GM18505 (cell line): ENCODE data around the gene CNPY1.

ENCODE experiments used
- ATAC-seq: cut with Tn5 transposase; IDR thresholded peaks from one replicate; pipeline ENCODE4 v1.9.1; 2021; ENCODE audit not compliant: unreplicated experiment
- POLR2A ChIP-seq: IDR thresholded peaks from 4 replicates; pipeline ENCODE4 v1.6.1; 2011; ENCODE audit warnings: borderline replicate concordance; ENCODE audit not compliant: insufficient read depth, insufficient read length; ENCODE audit errors: extremely low read depth

The CNPY1 gene

DNA sequence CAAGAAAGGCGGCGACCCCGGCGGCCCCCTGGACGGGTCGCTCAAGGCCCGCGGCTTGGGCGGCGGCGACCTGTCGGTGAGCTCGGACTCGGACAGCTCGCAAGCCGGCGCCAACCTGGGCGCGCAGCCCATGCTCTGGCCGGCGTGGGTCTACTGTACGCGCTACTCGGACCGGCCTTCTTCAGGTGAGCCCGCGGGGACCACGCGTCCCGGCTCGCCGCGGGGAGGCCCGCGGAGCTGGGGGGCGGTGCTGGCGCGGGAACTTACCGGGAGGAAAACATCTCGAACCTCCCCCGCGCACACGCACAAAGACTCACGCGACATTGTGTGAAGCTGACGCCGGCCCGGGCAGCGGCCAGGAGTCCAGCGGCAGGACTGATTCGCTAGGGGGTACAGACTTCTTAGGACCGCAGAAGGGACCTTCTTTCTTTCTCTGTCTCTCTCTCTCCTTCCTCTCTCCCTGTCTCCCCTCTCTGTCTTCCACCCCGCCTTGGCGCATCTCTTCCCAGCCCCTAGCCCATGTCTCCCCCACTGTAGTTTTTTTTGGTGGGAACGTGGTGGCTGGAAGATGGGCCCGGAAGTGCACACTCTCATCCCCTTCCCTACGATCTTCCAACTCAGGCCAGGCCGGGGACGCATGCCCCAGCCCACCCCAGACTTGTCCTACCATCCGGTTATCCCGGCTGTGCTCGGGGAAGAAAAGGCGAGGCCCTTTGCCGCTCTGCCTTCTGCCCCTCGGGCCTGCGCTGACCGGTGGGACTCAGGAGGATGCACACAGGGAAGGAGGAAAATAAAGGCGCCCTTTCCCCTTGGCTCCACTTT lies 87.3 kb downstream of the CNPY1 start:
- no peak for TF ChIP-seq POLR2A
- ATAC-seq = no peak

DNA sequence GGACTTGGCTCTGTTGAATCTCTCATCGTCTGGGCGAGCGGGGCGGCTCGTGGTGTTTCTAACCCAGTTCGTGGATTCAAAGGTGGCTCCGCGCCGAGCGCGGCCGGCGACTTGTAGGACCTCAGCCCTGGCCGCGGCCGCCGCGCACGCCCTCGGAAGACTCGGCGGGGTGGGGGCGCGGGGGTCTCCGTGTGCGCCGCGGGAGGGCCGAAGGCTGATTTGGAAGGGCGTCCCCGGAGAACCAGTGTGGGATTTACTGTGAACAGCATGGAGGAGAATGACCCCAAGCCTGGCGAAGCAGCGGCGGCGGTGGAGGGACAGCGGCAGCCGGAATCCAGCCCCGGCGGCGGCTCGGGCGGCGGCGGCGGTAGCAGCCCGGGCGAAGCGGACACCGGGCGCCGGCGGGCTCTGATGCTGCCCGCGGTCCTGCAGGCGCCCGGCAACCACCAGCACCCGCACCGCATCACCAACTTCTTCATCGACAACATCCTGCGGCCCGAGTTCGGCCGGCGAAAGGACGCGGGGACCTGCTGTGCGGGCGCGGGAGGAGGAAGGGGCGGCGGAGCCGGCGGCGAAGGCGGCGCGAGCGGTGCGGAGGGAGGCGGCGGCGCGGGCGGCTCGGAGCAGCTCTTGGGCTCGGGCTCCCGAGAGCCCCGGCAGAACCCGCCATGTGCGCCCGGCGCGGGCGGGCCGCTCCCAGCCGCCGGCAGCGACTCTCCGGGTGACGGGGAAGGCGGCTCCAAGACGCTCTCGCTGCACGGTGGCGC lies 88.1 kb downstream of the CNPY1 start, which contains the start of gene EN2:
TSS of gene EN2 (plus strand) at position 19 of the 767 bp plus-strand sequence. CDS start at position 268, 249 bp downstream.
- no peak for ATAC-seq
- TF ChIP-seq POLR2A = no peak

DNA sequence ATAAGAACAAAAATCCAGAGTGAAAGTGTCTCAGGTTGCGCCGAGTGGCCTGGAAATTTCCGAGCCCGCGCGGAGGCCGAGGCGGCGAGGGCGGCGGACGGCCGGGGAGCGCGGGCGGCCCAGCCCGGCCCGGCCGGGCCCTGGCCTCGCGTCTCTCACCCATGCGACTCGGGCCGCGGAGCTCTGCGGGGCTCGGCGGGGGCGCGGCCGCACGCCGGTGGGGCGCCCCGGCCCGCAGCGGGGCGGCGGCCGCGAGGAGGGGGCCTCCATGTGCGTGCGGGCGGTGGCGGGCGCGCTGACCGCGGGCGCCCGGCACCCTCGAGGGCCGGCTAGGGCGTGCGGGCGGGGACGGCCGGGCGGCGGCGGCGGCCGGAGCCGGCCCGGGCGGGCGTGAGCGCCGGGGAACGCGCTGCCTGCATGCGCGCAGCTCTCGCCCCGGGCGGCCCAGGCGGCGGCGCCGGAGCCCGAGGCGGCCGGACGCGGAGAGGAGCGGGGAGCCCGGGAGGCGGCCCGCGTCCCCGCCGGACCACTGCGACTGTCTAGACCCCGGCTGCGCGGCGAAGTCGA lies 88.7 kb downstream of the CNPY1 start:
- no peak for ATAC-seq
- TF ChIP-seq POLR2A = no peak

DNA sequence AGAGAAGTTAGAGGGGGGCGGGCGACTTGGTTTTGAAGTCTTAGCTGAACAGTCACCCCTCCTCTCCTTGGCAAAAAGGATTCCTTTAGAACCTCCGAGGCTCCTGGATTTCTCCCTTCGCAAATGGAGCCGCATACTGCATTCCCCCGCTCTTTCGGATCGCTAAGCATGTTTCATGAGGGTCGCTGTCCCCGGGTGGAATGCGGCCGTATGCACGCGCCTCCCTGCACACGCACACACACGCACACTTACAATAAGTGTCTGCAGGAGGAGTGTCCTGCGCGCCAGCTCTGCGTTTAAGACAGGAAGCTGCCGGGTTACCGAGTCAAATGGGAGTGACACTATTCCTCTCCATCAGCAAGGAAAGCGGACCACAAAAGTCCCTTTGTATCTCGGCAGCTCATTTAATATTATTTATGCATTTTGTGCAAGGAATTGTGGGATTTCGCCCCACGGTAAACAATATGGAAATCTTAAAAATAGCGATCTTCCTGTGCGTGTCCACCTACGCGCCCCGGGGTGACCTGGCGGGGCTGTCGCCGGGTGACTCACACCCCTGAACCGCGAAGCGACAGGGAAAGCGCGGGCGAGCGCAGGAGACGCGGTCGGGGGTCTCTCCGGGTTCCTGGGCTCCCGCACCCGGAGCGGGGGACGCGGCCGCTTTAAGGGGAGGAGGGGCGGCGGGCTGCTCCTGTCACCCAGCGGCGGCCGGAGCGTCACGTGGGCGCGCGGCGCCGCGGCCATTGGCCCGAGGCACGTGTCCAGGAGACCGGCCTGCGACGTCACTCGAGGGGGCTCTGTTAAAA lies 89.4 kb downstream of the CNPY1 start:
- ATAC-seq = no peak
- no peak for TF ChIP-seq POLR2A

DNA sequence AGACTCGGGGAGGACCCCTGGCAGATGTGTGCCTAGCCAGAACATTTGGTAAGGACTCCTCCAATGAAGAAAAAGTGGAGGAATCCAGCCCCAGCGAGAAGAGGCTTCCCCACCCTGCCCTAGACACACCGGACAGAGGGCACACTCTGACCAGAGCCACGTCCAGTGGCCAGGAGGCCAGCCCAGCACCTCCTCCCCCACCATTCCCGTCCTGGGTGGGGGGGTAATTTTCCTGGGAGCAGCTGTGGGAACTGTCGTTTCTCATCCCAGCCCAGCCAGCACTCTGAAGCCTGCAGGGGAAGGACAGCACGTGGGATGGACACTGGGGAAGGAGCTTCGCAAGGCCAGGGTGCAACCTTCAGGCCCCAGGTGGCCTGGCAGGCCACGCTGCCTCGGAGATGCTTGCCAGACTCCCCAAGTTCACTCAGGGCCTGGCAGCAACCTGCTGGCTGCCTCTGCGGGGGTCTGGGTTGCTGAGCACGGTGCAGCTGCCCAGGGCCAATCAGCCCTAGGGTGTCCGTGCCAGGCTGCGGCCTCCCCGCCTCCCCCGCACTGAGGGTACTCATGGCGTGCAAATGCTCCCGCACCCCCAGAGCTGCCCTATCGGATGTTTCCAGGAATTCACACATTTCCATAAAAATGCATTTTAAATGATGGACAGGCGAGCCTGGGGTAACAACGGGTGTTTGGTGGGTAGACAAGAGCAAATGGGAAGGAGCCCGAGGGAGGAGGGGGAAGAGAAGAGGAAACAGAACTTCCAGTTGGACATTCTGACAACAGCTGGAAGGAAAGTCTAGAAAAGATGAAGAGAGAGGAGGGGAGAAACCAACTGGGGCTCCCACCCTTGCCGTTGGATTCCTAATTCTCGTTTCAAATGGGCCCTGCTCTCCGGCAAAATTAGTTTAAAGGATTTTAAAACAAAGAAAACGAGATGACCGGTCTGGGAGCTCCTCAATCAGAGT lies 90.3 kb downstream of the CNPY1 start:
- TF ChIP-seq POLR2A = no peak
- ATAC-seq = no peak

DNA sequence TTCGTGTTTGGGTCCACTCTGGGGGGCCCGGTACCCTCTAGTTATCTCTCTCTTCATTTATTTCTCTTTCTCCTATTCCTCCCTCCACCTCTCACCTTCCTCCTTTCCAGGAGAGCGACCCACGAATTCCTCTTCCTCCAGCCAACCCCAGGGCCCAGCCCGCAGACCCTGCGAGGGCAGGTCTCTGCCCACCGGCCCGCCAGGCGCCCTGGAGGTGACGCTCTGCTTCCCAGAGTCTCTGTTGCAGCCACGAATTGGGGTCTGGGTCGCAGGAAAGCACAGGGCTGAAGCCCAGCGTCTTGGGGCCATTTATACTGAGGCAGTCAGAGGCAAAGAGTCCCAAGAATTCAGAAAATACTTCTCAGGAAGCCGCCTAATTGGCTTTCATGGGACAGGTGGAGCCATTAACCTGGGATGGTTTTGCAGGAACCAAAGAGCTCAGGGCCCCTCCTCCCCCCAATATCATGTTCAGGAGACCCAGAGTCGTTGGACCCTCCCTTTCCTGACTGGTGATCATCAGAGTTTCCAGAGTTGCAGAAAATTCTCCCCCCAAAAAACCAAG lies 91.1 kb downstream of the CNPY1 start:
- no peak for ATAC-seq
- TF ChIP-seq POLR2A = no peak

DNA sequence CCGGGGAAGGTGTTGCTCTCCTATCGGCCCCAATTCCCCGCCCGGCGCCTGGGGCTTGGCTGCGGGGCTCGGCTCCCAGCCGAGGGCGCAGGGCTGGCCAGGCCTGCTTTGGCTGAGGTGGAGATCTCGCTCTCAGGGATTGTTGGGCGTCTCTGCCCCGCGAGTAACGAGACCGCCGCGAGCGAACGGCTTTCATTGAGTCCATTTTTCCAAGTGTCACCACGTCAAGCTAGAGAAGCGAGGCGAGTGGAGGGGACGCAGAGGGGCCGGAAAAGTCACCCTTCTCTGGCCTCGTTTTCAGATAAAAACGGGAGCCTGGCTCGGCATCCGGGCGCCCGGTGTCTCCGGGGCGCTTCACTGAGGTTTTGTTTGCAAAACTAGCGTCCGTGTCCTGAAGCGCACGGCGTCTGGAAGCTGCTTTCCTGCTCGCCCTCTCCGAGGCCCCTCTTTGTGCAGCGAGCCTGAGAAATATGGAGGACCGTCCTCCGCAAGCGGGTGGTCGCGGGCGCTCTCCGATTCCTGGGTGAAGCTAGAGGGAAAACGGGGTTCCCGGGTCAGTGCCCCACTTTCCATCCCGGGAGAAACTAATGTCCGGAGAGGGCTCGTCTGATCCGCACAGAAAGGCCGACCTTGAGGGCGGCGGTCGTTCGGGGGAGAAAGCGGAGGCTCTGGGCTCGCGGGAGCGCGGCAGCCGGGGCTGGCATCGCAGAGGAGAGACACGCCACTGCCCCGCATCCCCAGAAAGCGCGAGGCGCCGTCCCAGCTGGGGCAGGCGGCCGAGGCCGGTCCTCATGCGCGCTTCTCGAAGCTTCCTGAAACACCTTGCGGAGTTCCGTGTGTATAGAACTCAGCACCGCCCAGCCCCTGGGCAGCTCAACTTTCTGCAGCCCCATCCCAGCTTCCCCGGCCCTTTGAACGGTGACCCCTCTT lies 91.9 kb downstream of the CNPY1 start:
- no peak for ATAC-seq
- no peak for TF ChIP-seq POLR2A

DNA sequence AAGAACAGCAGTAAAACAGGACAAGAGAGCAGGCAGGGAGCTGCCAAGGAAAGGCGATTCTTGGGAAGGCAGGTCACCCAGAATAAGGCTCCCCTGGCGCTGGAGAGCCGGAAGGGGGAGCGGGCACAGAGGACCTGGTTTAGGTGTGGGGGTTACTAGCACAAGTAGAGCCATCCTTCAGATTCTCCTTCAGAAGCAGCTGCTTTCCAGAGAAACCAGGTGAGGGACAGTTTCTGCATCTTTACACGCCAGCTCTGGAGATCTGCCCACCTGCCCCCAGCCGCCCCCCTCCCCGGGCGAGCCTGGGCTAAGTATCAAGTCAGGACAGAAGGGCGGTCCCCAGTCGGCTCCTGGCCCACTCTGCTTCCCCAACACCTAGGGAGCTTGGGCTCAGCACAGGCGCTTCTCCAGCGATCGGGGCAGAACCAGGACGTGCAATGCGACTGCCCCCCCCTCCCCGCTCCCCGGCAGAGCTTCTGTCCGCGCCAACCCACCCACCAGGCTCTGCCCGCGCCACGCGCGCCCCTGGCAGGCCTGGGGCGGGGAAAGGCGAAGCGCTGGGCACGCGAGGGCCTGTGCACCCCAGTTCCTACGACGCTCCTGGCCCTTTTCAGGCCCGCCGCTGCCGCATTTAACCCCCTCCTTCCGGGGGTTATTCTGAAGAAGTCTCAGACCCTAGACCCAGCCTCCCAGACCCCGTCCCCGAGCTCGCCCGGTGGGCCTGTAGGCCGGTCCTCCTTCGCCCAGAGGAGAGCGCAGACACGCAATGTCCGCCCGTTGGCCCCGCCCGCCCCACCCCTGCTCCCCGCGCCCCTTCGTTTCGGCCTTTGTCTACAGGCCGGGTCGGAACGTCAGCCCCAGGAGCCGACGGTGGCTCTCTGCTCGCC lies 92.8 kb downstream of the CNPY1 start:
- TF ChIP-seq POLR2A = no peak
- no peak for ATAC-seq

DNA sequence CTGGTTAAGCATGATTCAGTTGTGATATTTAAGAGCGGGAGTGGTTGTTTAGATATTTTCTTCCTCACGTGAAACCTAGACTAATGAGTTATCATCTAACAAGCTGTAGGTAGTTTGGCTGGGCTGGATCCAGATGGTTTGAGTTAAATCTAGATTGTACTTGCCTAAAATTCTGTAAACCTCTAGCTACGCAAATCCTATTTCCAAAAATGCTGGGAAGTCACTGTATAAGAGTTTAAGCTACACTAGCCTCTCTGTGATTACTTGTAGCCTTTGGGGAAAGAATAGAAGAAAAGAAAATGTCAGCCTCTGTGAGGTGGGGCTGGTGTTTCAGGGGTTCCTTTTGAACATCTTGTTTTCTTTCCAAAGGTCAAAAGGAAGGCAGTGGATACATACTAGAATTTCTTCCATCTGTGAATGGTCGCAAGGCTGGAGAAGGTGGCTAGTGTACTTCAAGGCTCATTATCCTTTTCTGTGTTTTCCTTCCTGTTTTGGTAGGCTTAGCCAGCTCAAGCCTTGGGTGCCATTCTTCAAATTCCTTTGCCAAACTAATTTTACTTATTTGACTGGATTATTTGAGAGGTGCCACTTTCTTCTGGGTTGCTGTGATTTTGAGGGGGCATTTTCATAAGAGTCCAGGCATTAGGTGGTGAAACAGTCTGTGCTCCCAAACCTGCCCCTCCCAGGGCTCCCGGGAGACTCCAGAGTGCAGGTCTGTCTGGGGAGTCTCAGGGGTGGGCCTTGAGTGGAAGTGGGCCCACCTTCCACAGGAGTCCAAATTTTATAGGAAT lies 93.7 kb downstream of the CNPY1 start:
- no peak for TF ChIP-seq POLR2A
- no peak for ATAC-seq
